ENCODE data around the gene CCDC8.
"Not testable (repeated sequence)": the region's sequence is repeated elsewhere in the genome, so short reads cannot be mapped to it uniquely, and the experiment has no call there.

CCDC8 gene, protein sequence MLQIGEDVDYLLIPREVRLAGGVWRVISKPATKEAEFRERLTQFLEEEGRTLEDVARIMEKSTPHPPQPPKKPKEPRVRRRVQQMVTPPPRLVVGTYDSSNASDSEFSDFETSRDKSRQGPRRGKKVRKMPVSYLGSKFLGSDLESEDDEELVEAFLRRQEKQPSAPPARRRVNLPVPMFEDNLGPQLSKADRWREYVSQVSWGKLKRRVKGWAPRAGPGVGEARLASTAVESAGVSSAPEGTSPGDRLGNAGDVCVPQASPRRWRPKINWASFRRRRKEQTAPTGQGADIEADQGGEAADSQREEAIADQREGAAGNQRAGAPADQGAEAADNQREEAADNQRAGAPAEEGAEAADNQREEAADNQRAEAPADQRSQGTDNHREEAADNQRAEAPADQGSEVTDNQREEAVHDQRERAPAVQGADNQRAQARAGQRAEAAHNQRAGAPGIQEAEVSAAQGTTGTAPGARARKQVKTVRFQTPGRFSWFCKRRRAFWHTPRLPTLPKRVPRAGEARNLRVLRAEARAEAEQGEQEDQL

GRCh38 chr19:46413262-46414031, at the start of gene CCDC8:
TSS of gene CCDC8 (minus strand) at chr19:46413564. CDS start at chr19:46412810, 754 bp downstream.
- DNase-seq = no peak

DNA sequence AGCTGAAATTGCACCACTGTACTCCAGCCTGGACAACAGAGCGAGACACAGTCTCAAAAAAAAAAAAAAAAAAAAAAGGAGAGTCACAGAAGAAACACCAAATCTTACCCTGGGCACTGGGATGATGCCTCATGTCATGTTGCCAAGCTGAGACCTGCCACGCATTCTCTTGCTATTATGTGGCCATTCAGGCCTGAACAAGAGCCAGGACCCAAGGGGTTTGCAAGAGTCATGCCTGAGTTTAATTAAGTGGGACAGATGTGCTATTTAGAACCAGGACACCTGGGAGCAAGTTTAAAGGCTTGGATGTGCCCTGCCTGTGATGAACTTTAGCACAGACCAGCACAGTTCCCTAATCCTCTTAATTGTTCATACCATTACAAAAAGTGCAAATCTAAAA, 48.2 kb upstream of the CCDC8 start:
- DNase-seq = no peak

GRCh38 chr19:46460981-46461380, 47.6 kb upstream of the CCDC8 start:
- no peak for DNase-seq

DNA sequence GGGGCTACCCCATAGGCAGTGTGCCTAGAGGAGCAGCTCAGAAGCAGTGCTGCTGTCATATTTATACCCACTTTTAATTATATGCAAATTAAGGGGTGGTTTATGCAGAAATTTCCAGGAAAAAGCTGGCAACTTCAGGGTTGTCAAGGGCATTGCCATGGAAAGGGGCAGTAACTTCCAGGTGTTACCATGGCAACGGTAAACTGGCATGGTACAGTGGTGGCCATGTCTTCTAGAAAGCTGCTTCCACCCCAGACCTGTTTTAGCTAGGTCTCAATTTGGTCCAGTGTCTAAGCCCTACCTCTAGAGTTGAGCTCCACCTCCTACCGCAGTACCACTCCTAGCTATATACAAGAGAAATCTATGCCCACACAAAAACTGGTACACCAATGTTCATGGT, 46.7 kb upstream of the CCDC8 start:
- no peak for DNase-seq

DNA sequence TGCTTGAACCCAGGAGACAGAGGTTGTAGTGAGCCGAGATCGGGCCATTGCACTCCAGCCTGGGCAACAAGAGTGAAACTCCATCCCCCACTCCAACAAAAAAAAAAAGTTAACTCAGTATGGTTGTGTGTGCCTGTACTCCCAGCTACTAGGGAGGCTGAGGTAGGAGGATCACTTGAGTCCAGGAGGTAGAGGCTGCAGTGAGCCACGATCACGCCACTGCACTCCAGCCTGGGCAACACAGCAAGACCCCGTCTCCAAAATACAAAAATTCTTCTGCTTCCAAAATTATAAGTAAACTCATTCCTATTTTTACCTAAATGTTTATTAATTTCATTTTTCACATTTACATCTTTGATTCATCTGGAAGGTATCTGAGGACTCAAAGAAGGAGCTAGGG, 43.6 kb upstream of the CCDC8 start:
- DNase-seq = no peak

DNA sequence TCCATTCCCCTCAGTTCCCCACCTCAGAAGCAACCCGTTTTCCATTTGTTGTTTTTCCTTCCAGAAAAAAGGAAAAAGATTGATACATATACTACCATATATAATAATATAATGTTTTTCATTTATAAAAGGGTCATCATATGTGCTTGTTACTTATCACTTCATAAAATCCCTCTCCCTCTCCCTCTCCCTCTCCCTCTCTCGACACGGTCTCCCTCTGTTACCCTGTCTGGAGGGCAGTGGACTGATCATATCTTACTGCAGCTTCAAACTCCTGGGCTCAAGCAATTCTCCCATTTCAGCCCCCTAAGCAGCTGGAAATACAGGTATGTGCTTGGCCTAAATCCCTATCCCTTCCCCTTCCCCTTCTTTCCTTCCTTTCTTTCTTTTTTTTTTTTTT, 40.9 kb upstream of the CCDC8 start:
- no peak for DNase-seq

DNA sequence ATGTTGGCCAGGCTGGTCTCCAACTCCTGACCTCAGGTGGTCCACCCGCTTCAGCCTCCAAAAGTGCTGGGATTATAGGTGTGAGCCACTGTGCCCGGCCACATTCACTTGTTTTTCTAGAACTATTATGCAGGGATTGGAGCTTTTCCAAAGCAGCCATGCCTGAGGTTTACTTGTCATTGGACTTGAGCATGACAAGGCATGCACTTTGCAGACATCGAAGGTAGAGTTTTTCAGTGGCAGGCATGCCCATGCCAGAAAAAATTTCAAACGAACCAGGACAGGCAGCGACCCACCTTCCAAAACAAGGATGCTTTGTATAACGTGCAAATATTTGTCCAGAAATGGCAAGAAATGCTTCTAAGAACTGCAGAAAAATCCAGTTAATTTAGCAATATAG, 40.3 kb upstream of the CCDC8 start:
- DNase-seq = no peak

- DNase-seq = no peak
Measured at GRCh38 chr19:46452186-46452585, 38.8 kb upstream of the CCDC8 start.

DNA sequence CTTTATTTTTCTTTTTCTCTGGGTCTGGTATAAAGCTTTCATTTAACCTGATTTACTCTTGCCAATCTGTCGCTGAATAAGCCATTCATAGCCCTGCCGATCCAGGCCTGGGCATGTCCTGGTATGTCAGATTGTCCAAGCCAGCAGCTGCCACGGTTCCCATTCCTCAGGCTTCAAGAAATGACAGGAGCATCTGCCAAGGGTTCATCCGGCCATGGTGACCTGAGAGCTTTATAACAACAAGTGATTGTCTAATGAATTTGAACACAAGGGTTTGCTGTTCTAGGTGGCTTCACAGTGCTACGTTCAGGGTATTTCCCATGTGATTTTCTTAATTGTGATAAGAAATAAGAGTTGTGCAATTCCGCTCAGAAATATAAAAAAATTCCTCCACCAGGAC, 38.0 kb upstream of the CCDC8 start:
- no peak for DNase-seq

DNA sequence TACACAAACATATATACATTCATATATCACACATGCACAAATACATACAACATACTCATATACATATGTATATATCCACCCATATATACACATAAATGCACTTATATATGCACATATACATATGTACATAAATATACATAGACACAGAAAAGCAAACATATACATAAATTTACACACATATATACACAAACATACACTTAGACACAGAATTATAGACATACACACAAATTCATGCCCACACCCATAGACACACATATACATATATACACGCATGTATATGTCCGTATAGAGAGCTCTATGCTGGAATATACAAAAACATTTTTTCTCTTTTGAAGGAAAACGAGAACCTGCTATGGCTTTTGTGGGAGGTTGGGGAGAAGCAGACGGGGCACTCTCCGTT, 37.4 kb upstream of the CCDC8 start:
- no peak for DNase-seq

DNA sequence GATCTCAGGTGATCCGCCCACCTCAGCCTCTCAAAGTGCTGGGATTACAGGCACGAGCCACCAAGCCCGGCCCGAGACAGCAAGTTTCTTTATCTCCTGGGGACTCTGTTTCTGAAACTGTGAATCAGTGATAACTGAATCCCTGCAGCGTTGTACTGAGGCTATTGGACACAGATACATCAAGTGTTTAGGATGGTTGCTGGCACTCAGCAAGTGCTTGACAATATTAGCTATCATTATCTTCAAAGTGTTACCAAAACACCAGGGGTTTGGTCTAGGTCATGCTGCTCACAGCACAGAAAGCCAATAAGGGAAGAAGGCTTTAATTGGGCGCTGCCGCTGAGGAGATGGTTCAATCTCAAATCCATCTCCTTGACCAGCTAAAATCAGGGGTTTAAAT, 35.9 kb upstream of the CCDC8 start:
- no peak for DNase-seq

DNA sequence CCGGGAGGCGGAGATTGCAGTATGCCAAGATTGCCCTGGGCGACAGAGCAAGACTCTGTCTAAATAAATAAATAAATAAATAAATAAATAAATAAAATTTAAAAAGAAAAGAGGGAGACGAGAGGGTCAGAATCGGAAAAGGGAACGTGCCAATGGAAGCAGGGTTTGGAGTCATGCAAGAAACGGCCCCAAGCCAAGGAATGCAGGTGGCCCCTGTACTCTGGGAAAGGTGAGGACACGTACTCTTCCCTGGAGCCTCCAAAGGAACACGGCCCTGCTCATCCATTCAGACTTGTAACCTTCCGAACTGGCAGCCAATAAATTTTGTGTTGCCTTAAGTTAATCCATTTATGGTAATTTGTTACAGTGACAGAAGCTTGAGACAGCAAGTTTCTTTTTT, 35.2 kb upstream of the CCDC8 start:
- DNase-seq = no peak

GRCh38 chr19:46447824-46448223, 34.5 kb upstream of the CCDC8 start:
- no peak for DNase-seq

- no peak for DNase-seq
Measured at GRCh38 chr19:46447006-46447405, 33.6 kb upstream of the CCDC8 start.

DNA sequence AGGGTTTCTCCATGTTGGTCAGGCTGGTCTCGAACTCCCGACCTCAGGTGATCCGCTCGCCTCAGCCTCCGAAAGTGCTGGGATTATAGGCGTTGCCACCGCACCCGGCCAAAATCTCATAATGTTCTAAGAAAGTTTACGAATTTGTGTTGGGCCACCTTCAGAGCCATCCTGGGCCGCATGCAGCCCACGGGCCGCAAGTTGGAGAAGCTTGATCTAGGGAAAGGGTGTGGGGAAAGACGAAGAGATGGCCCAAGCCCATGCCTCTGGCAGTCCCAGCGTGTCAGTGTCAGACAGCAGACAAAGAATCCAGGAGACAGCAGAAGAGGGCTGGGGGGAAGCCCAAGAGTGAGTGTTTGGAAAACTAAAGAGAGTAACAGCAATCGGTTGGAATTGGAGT, 32.7 kb upstream of the CCDC8 start:
- no peak for DNase-seq

DNA sequence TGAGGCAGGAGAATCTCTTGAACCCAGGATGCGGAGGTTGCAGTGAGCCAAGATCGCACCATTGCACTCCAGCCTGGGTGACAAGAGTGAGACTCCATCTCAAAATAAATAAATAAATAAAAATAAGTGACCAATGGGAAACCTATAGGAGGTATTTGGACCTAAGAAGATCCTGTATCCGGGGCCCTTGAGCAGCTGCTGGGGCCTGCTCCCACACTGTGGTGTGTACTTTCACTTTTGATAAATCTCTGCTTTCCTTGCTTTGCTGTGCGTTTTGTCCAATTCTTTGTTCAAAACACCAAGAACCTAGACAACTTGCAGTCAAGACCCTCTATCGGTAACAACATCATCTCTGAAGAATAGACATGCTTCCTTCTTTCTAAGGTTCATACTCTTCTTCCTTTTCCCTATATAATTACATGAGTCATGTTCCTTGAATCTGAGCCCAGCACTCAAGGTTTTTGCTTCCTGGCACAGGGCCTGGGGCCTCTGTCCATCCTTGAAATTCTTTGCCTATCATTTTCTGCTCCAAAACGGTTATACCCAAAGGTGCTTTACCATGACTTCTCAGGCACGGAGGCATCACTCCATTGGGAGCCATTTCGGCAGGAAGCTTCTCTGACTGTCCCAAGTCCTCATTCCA, 29.6 kb upstream of the CCDC8 start:
- DNase-seq = no peak

- no peak for DNase-seq
Measured at GRCh38 chr19:46441866-46442265, 28.5 kb upstream of the CCDC8 start.

GRCh38 chr19:46435689-46436088, 22.3 kb upstream of the CCDC8 start:
- DNase-seq = not testable (repeated sequence)

DNA sequence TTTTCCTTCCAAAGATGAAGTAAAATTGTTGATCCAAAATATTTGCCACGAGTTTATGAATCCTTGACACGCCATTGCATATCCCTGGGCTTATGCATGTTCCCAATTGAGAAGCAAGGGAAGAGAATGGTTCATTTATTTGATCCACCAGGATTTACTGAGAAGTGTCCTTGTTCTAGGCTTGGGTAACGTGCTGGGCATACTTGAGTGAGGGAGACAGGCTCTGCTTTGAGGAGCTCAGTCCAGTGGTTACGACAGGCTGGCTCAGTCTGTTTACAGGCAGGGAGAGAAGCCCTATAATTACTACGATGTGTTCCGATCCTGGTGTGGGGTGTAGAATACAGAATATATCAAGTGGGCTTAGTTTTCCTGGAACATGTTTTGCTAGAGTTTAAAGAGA, 21.6 kb upstream of the CCDC8 start:
- no peak for DNase-seq

- not testable (repeated sequence) for DNase-seq
Measured at GRCh38 chr19:46433470-46433869, 20.1 kb upstream of the CCDC8 start.

GRCh38 chr19:46431824-46432223, 18.5 kb upstream of the CCDC8 start:
- no peak for DNase-seq

DNA sequence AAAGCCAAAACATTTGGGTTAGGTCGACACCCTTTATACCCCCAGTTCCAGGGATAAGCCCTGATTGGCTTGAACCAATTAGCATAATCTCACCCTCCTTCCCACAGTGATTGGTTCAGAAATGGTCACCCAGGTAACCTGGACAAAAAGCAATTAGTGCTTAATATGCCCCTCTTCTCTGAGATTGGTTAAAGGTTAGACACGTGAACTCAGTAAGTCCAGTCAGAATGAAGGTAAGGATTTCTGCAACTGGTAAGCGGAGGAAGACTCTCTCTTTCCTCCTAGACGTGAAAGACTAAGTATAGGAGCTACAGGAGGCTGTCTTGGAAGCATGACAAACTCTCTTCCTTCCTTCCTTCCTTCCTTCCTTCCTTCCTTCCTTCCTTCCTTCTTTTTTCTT, 16.6 kb upstream of the CCDC8 start:
- DNase-seq = no peak
